DOHH2 (cell line): Measurements from ENCODE around the gene FFAR3.

ENCODE experiments used
- H3F3A ChIP-seq: fragments of 200-600 bp; sonication (generic), shearing (Covaris generic); 2 replicates; pipeline ENCODE4 v1.6.0; 2016; ENCODE audit warnings: antibody characterized with exemption, mild to moderate bottlenecking; ENCODE audit not compliant: control insufficient read depth, insufficient read depth
- H3K27ac ChIP-seq: fragments of 200-600 bp; sonication (generic); 2 replicates; pipeline ENCODE4 v1.5.1; 2014; ENCODE audit warnings: low read depth, mild to moderate bottlenecking, low read length, moderate library complexity
- H3K27me3 ChIP-seq: fragments of 200-600 bp; sonication (generic); 2 replicates; pipeline ENCODE4 v1.6.1; 2014; ENCODE audit warnings: mild to moderate bottlenecking, low read length, mixed read lengths; ENCODE audit not compliant: control insufficient read depth
- H3K36me3 ChIP-seq: fragments of 200-600 bp; sonication (generic); 2 replicates; pipeline ENCODE4 v1.6.1; 2014; ENCODE audit warnings: mild to moderate bottlenecking, low read length, moderate library complexity, mixed read lengths; ENCODE audit not compliant: control insufficient read depth
- H3K4me1 ChIP-seq: fragments of 200-600 bp; sonication (generic); 2 replicates; pipeline ENCODE4 v1.6.1; 2014; ENCODE audit warnings: mild to moderate bottlenecking, low read length, mixed read lengths; ENCODE audit not compliant: control insufficient read depth
- H3K4me2 ChIP-seq: fragments of 200-600 bp; sonication (generic); 2 replicates; pipeline ENCODE4 v1.6.0; 2014; ENCODE audit warnings: mild to moderate bottlenecking, low read length, moderate library complexity
- H3K4me3 ChIP-seq: fragments of 200-600 bp; sonication (generic); 2 replicates; pipeline ENCODE4 v1.5.1; 2014; ENCODE audit warnings: mild to moderate bottlenecking, low read length, mixed read lengths
- H3K79me2 ChIP-seq: fragments of 200-600 bp; sonication (generic); 2 replicates; pipeline ENCODE4 v1.6.1; 2014; ENCODE audit warnings: mild to moderate bottlenecking, low read length, mixed read lengths; ENCODE audit not compliant: control insufficient read depth
- H3K9me2 ChIP-seq: fragments of 200-600 bp; sonication (generic); replicated peaks from 2 replicates; pipeline ENCODE4 v1.6.1; 2014; ENCODE audit warnings: mild to moderate bottlenecking, low read length, mixed read lengths; ENCODE audit not compliant: control insufficient read depth
- H3K9me3 ChIP-seq: fragments of 200-600 bp; sonication (generic); 2 replicates; pipeline ENCODE4 v1.6.1; 2014; ENCODE audit warnings: antibody characterized with exemption, low read length, mixed read lengths; ENCODE audit not compliant: control insufficient read depth, insufficient read depth
- H4K20me1 ChIP-seq: fragments of 200-600 bp; sonication (generic); 2 replicates; pipeline ENCODE4 v1.6.0; 2014; ENCODE audit warnings: low read depth, mild to moderate bottlenecking, antibody characterized with exemption, low read length, moderate library complexity; ENCODE audit not compliant: control insufficient read depth, insufficient read depth
- CTCF ChIP-seq: fragments of 200-600 bp; sonication (generic); IDR thresholded peaks from one replicate; pipeline ENCODE4 v1.5.1; 2014; ENCODE audit warnings: antibody characterized with exemption, mild to moderate bottlenecking, low read depth, low read length; ENCODE audit not compliant: poor library complexity, severe bottlenecking
- EZH2phosphoT487 ChIP-seq: fragments of 200-600 bp; sonication (generic); IDR thresholded peaks from 2 replicates; pipeline ENCODE4 v1.6.1; 2017; ENCODE audit warnings: borderline replicate concordance, mild to moderate bottlenecking, antibody characterized with exemption, low read length, moderate library complexity, mixed read lengths

The FFAR3 gene

DNA sequence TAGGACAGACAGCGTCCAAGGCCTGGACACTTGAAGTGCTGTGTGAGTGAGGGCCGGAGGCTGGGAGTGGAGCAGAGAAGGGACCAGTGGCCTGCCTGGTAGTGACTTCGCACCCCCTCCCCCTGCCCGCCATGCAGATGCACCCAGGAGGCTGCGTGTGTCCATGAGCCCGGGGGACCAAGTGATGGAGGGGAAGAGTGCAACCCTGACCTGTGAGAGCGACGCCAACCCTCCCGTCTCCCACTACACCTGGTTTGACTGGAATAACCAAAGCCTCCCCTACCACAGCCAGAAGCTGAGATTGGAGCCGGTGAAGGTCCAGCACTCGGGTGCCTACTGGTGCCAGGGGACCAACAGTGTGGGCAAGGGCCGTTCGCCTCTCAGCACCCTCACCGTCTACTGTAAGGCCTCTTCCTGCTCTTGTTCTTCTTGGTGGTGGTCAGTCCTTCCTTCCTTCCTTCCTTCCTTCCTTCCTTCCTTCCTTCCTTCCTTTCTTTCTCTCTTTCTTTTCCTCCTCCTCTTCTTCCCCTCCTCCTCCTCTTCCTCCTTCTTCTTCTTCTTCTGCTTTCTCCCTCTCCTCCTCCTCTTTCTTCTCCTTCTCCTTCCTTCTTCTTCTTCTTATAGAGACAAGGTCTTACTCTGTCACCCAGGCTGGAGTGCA lies 16.6 kb upstream of the FFAR3 start:
- peaks cover 39% of the 10 kb centered on the region; the same call in 1 of the 2 replicates for H4K20me1 ChIP-seq
- H3K9me2 ChIP-seq, result no peaks in the 10 kb centered on the region
- peak overlapping the region; percentile 37; the same call in 1 of the 2 replicates for H3K4me2 ChIP-seq
- peaks cover 100% of the 10 kb centered on the region for H3K36me3 ChIP-seq
- H3F3A ChIP-seq, result peaks cover 72% of the 10 kb centered on the region
- H3K27ac ChIP-seq, result no peak overlapping the region
- no peaks in the 10 kb centered on the region for H3K27me3 ChIP-seq
- no peaks in the 10 kb centered on the region for H3K9me3 ChIP-seq
- no peak overlapping the region for H3K4me3 ChIP-seq
- H3K79me2 ChIP-seq, result peaks cover 38% of the 10 kb centered on the region
- H3K4me1 ChIP-seq, result peaks cover 97% of the 10 kb centered on the region
- no peak for TF ChIP-seq EZH2phosphoT487
- no peak for TF ChIP-seq CTCF

DNA sequence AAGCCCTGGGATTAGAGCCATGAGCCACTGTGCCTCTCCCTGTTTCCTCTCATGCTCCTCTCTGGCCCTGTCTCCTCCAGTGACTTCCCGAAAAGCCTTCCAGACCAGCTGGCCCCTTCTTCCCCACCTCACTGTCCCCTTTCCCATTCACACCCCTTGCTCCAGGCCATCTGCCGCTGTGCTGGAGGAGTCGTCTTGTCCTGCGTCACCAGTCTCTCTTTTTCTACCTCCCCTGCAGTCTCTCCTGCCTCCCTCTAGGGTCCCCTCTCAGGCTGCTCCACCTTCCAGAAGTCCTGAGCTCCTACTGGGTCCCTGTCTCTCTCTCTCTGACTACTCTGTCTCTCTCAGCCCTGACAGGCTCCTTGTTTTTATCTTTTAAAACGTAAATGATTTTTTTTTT lies 15.8 kb upstream of the FFAR3 start:
- H3K27ac ChIP-seq, result no peak overlapping the region
- TF ChIP-seq CTCF (no peak), EZH2phosphoT487 (no peak)
- peak overlapping the region; percentile 37 for H3K4me2 ChIP-seq
- H3K9me2 ChIP-seq, result no peaks in the 10 kb centered on the region
- peaks cover 76% of the 10 kb centered on the region for H3F3A ChIP-seq
- H3K9me3 ChIP-seq, result no peaks in the 10 kb centered on the region
- H4K20me1 ChIP-seq, result peaks cover 39% of the 10 kb centered on the region
- peaks cover 97% of the 10 kb centered on the region for H3K4me1 ChIP-seq
- H3K4me3 ChIP-seq, result no peak overlapping the region
- no peaks in the 10 kb centered on the region for H3K27me3 ChIP-seq
- H3K79me2 ChIP-seq, result peaks cover 31% of the 10 kb centered on the region
- H3K36me3 ChIP-seq, result peaks cover 100% of the 10 kb centered on the region

GRCh38 chr19:35344511-35345031 lies 13.7 kb upstream of the FFAR3 start:
- peak overlapping the region; percentile 11; the same call in 1 of the 2 replicates for H3K27ac ChIP-seq
- H3K4me2 ChIP-seq, result peak overlapping the region; percentile 59
- peaks cover 100% of the 10 kb centered on the region for H3K4me1 ChIP-seq
- H3K36me3 ChIP-seq, result peaks cover 88% of the 10 kb centered on the region
- H3F3A ChIP-seq, result peaks cover 87% of the 10 kb centered on the region
- peaks cover 14% of the 10 kb centered on the region for H3K79me2 ChIP-seq
- no peaks in the 10 kb centered on the region for H3K9me3 ChIP-seq
- peaks cover 35% of the 10 kb centered on the region for H4K20me1 ChIP-seq
- H3K4me3 ChIP-seq, result peak overlapping the region; percentile 12
- no peaks in the 10 kb centered on the region for H3K9me2 ChIP-seq
- no peak for TF ChIP-seq CTCF
- no peak for TF ChIP-seq EZH2phosphoT487
- no peaks in the 10 kb centered on the region for H3K27me3 ChIP-seq
